ENCODE data around the gene DNMBP.
"Not testable (repeated sequence)": the region's sequence is repeated elsewhere in the genome, so short reads cannot be mapped to it uniquely, and the experiment has no call there.

DNMBP gene

GRCh38 chr10:99906470-99906869, 103.3 kb downstream of the DNMBP start:
- peak; percentile 22 for DNase-seq

- DNase-seq, result no peak
Observed at GRCh38 chr10:99905971-99906370, 103.8 kb downstream of the DNMBP start.

GRCh38 chr10:99895867-99896266, 113.9 kb downstream of the DNMBP start:
- DNase-seq, result no peak

GRCh38 chr10:99895066-99895465, 114.7 kb downstream of the DNMBP start:
- not testable (repeated sequence) for DNase-seq

- DNase-seq, result no peak
Observed at GRCh38 chr10:99894613-99895012, 115.1 kb downstream of the DNMBP start.

- peak; percentile 42 for DNase-seq
Observed at GRCh38 chr10:99888622-99889021, 121.1 kb downstream of the DNMBP start.

GRCh38 chr10:99883523-99883922, 126.2 kb downstream of the DNMBP start:
- DNase-seq, result no peak

- DNase-seq, result no peak
Observed at GRCh38 chr10:99881371-99881770, 128.4 kb downstream of the DNMBP start.

- no peak for DNase-seq
Observed at GRCh38 chr10:99880080-99880835, 129.5 kb downstream of the DNMBP start.

- no peak for DNase-seq
Observed at GRCh38 chr10:99875473-99875872, 134.3 kb downstream of the DNMBP start.

GRCh38 chr10:99874341-99875085, 135.2 kb downstream of the DNMBP start:
- DNase-seq, result no peak

- DNase-seq, result no peak
Observed at GRCh38 chr10:99873846-99874245, 135.9 kb downstream of the DNMBP start.

GRCh38 chr10:99872367-99873162, 137.2 kb downstream of the DNMBP start:
- no peak for DNase-seq

- no peak for DNase-seq
Observed at GRCh38 chr10:99870123-99870730, 139.5 kb downstream of the DNMBP start.

- DNase-seq, result no peak
Observed at GRCh38 chr10:99869581-99870122, 140.1 kb downstream of the DNMBP start.

GRCh38 chr10:99867250-99867649, 142.5 kb downstream of the DNMBP start:
- not testable (repeated sequence) for DNase-seq

GRCh38 chr10:99863535-99864240, 146.1 kb downstream of the DNMBP start:
- peak; percentile 89 for DNase-seq

GRCh38 chr10:99860466-99860865, 149.3 kb downstream of the DNMBP start:
- DNase-seq, result no peak

- DNase-seq, result no peak
Observed at GRCh38 chr10:99859585-99859984, 150.2 kb downstream of the DNMBP start.

- DNase-seq, result no peak
Observed at GRCh38 chr10:99858849-99859248, 150.9 kb downstream of the DNMBP start.

GRCh38 chr10:99855479-99856071, 154.2 kb downstream of the DNMBP start:
- DNase-seq, result no peak

- DNase-seq, result peak; percentile 78
Observed at GRCh38 chr10:99854860-99855259, 154.9 kb downstream of the DNMBP start.
